Fibroblast of skin of right quadriceps (primary cell): ENCODE results near the gene MCM10.
"Not testable (repeated sequence)": the region's sequence is repeated elsewhere in the genome, so short reads cannot be mapped to it uniquely, and the experiment has no call there.

Experiments used
- DNase-seq: peaks from one replicate; pipeline ENCODE4 v3.0.0-alpha.2; 2013

MCM10 gene

GRCh38 chr10:13222566-13222965 lies 61.2 kb downstream of the MCM10 start:
- DNase-seq: no peak

- DNase-seq: no peak
Observed at GRCh38 chr10:13223241-13223640, 61.9 kb downstream of the MCM10 start.

GRCh38 chr10:13224210-13224995 lies 63.0 kb downstream of the MCM10 start:
- no peak for DNase-seq

- no peak for DNase-seq
Observed at GRCh38 chr10:13225601-13226000, 64.2 kb downstream of the MCM10 start.

- DNase-seq: no peak
Observed at GRCh38 chr10:13227031-13227430, 65.7 kb downstream of the MCM10 start.

- no peak for DNase-seq
Observed at GRCh38 chr10:13231190-13231589, 69.8 kb downstream of the MCM10 start.

GRCh38 chr10:13231808-13232207 lies 70.5 kb downstream of the MCM10 start:
- DNase-seq: no peak

GRCh38 chr10:13233358-13233757 lies 72.0 kb downstream of the MCM10 start:
- DNase-seq: no peak

- no peak for DNase-seq
Observed at GRCh38 chr10:13234172-13234571, 72.8 kb downstream of the MCM10 start, which contains the start of gene UCMA. Gene UCMA, minus strand, starts transcription at chr10:13234374. Its CDS starts 116 bp downstream, at chr10:13234258.

- DNase-seq: not testable (repeated sequence)
Observed at GRCh38 chr10:13234736-13235135, 73.4 kb downstream of the MCM10 start.

- no peak for DNase-seq
Observed at GRCh38 chr10:13236638-13237037, 75.3 kb downstream of the MCM10 start.

- DNase-seq: no peak
Observed at GRCh38 chr10:13238271-13239077, 77.1 kb downstream of the MCM10 start.

GRCh38 chr10:13239923-13240322 lies 78.6 kb downstream of the MCM10 start:
- no peak for DNase-seq

- no peak for DNase-seq
Observed at GRCh38 chr10:13241613-13242012, 80.3 kb downstream of the MCM10 start.

GRCh38 chr10:13242260-13242659 lies 80.9 kb downstream of the MCM10 start:
- not testable (repeated sequence) for DNase-seq

GRCh38 chr10:13247246-13247645 lies 85.9 kb downstream of the MCM10 start:
- DNase-seq: no peak

GRCh38 chr10:13247784-13248183 lies 86.4 kb downstream of the MCM10 start:
- no peak for DNase-seq

GRCh38 chr10:13253726-13254125 lies 92.4 kb downstream of the MCM10 start:
- no peak for DNase-seq

- no peak for DNase-seq
Observed at GRCh38 chr10:13256627-13257026, 95.3 kb downstream of the MCM10 start.

GRCh38 chr10:13257621-13258140 lies 96.3 kb downstream of the MCM10 start:
- DNase-seq: no peak
